Testis (tissue), 2 donors: ENCODE measurements around the gene MT1B.

Experiments used
- CTCF ChIP-seq, 3 experiments: fragments of 450-650 bp in 2 of 3; fragments of 200-600 bp in 1 of 3; sonication (generic) in 1 of 3; IDR thresholded peaks; one replicate each; pipeline ENCODE4 v1.5.1; 2016 to 2019; ENCODE audit warnings: antibody characterized with exemption in 3 of 3, mild to moderate bottlenecking in 2 of 3, moderate library complexity in 1 of 3
- POLR2A ChIP-seq: fragments of 450-650 bp; IDR thresholded peaks from one replicate; pipeline ENCODE4 v1.6.1; 2017; ENCODE audit warnings: antibody characterized with exemption, mild to moderate bottlenecking, moderate library complexity

- no peak for TF ChIP-seq POLR2A
- no peak for TF ChIP-seq CTCF (IDR thresholded peaks at IDR 0.05)
Measured at GRCh38 chr16:56645838-56646237, 5.8 kb upstream of the MT1B start.
